Parathyroid adenoma (tissue), 2 donors: ENCODE measurements around the gene CAPS2.
A peak's percentile ranks its signal among the peaks of the same experiment; 100 is the strongest.

ENCODE experiments used
- H2AFZ ChIP-seq: fragments of 300-600 bp; sonication (generic); one replicate; pipeline ENCODE4 v1.7.0; 2017; ENCODE audit warnings: antibody characterized with exemption, mild to moderate bottlenecking
- H3K27ac ChIP-seq: fragments of 300-600 bp; sonication (generic); one replicate; pipeline ENCODE4 v1.7.0; 2017
- H3K27me3 ChIP-seq: fragments of 300-600 bp; sonication (generic); one replicate; pipeline ENCODE4 v1.7.0; 2017; ENCODE audit warnings: low read length; ENCODE audit not compliant: control insufficient read depth, insufficient read depth
- H3K36me3 ChIP-seq: fragments of 300-600 bp; sonication (generic); one replicate; pipeline ENCODE4 v1.7.0; 2017; ENCODE audit warnings: low read length; ENCODE audit not compliant: control insufficient read depth, insufficient read depth
- H3K4me1 ChIP-seq: fragments of 300-600 bp; sonication (generic); one replicate; pipeline ENCODE4 v1.7.0; 2017; ENCODE audit warnings: control low read depth
- H3K4me2 ChIP-seq: fragments of 300-600 bp; sonication (generic); one replicate; pipeline ENCODE4 v1.7.0; 2017; ENCODE audit warnings: low read length
- H3K4me3 ChIP-seq: fragments of 300-600 bp; sonication (generic); one replicate; pipeline ENCODE4 v1.7.0; 2017; ENCODE audit warnings: low read depth, low read length
- H3K79me2 ChIP-seq: fragments of 300-600 bp; sonication (generic); one replicate; pipeline ENCODE4 v1.7.0; 2017; ENCODE audit warnings: control low read depth
- H3K9ac ChIP-seq: fragments of 300-600 bp; sonication (generic); one replicate; pipeline ENCODE4 v1.7.0; 2017; ENCODE audit warnings: mild to moderate bottlenecking
- H3K9me3 ChIP-seq: fragments of 300-600 bp; sonication (generic); one replicate; pipeline ENCODE4 v1.7.0; 2017; ENCODE audit warnings: low read length; ENCODE audit not compliant: control insufficient read depth
- CTCF ChIP-seq: fragments of 300-600 bp; sonication (generic); IDR thresholded peaks from one replicate; pipeline ENCODE4 v1.7.0; 2017; ENCODE audit warnings: antibody characterized with exemption, mild to moderate bottlenecking
- donor health status: primary hyperparathyroidism.

CAPS2 gene

GRCh38 chr12:75329918-75330826, at the start of gene CAPS2:
TSS of gene CAPS2 (minus strand) at chr12:75330324. CDS start at chr12:75326498, 3,826 bp downstream.
- Histone ChIP-seq H3K27me3 (no peaks in the 10 kb centered on the region), H3K36me3 (no peaks in the 10 kb centered on the region), H3K9ac (no peak within 1 kb of the TSS), H3K27ac (peak within 1 kb of the TSS; percentile 70), H3K9me3 (no peaks in the 10 kb centered on the region), H3K4me1 (no peaks in the 10 kb centered on the region), H3K4me2 (peak within 1 kb of the TSS; percentile 92), H3K79me2 (no peaks in the 10 kb centered on the region), H2AFZ (peak within 1 kb of the TSS; percentile 79), H3K4me3 (peak within 1 kb of the TSS; percentile 69)
- no peak for TF ChIP-seq CTCF

- no peak overlapping the region for H3K27ac ChIP-seq
- no peak overlapping the region for H3K4me3 ChIP-seq
- TF ChIP-seq CTCF, result no peak
- H3K79me2 ChIP-seq, result no peaks in the 10 kb centered on the region
- H3K27me3 ChIP-seq, result no peaks in the 10 kb centered on the region
- no peak overlapping the region for H3K4me2 ChIP-seq
- H3K4me1 ChIP-seq, result no peaks in the 10 kb centered on the region
- no peak overlapping the region for H3K9ac ChIP-seq
- no peak overlapping the region for H2AFZ ChIP-seq
- H3K9me3 ChIP-seq, result no peaks in the 10 kb centered on the region
- H3K36me3 ChIP-seq, result no peaks in the 10 kb centered on the region
These were observed 48.2 kb upstream of the CAPS2 start for GRCh38 chr12:75378354-75378753.

GRCh38 chr12:75374971-75375370, 44.8 kb upstream of the CAPS2 start:
- H3K36me3 ChIP-seq, result no peaks in the 10 kb centered on the region

GRCh38 chr12:75366629-75367028, 36.5 kb upstream of the CAPS2 start:
- Histone ChIP-seq H3K79me2 (no peaks in the 10 kb centered on the region), H2AFZ (no peak overlapping the region), H3K4me3 (no peak overlapping the region), H3K27ac (no peak overlapping the region), H3K9me3 (no peaks in the 10 kb centered on the region), H3K4me2 (no peak overlapping the region), H3K27me3 (no peaks in the 10 kb centered on the region), H3K36me3 (no peaks in the 10 kb centered on the region), H3K4me1 (no peaks in the 10 kb centered on the region), H3K9ac (no peak overlapping the region)
- no peak for TF ChIP-seq CTCF

More at GRCh38 chr12:75374971-75375370, 44.8 kb upstream of the CAPS2 start:
- H3K4me1 ChIP-seq, result no peaks in the 10 kb centered on the region
- no peak overlapping the region for H2AFZ ChIP-seq
- no peaks in the 10 kb centered on the region for H3K27me3 ChIP-seq
- TF ChIP-seq CTCF, result no peak
- no peaks in the 10 kb centered on the region for H3K9me3 ChIP-seq
- H3K4me2 ChIP-seq, result no peak overlapping the region
- H3K79me2 ChIP-seq, result no peaks in the 10 kb centered on the region
- no peak overlapping the region for H3K27ac ChIP-seq
- H3K4me3 ChIP-seq, result no peak overlapping the region
- no peak overlapping the region for H3K9ac ChIP-seq

- no peak for TF ChIP-seq CTCF
- Histone ChIP-seq H3K9me3 (no peaks in the 10 kb centered on the region), H3K79me2 (no peaks in the 10 kb centered on the region), H3K4me1 (no peaks in the 10 kb centered on the region), H3K9ac (no peak overlapping the region), H3K4me3 (no peak overlapping the region), H3K36me3 (no peaks in the 10 kb centered on the region), H3K27me3 (no peaks in the 10 kb centered on the region), H3K27ac (no peak overlapping the region), H2AFZ (no peak overlapping the region), H3K4me2 (no peak overlapping the region)
These were observed 34.8 kb upstream of the CAPS2 start for GRCh38 chr12:75364919-75365318.
